ENCODE measurements around the gene AGAP1.

GRCh38 chr2:235498946-235499812 is 5.3 kb downstream of the AGAP1 start:
- TF ChIP-seq CTCF (IDR thresholded peaks at IDR 0.05; ENCODE audit: low read depth, low read length, poor library complexity, severe bottlenecking) (no peak), EZH2phosphoT487 (IDR thresholded peaks at IDR 0.05; ENCODE audit: borderline replicate concordance, low read length) (no peak)

Data from DOHH2 (cell line).